Right ventricle myocardium superior (tissue), 1 donor: Measurements from ENCODE around the gene TNFRSF19. TPM values are rescaled to one million over a fixed set of nuclear protein-coding genes. Genes with fewer than 3 reads are reported as not detected.
"Not testable (repeated sequence)": the region's sequence is repeated elsewhere in the genome, so short reads cannot be mapped to it uniquely, and the experiment has no call there.

Experiments
- ATAC-seq: fragments of 200-7000 bp; cut with Tn5 transposase; one replicate; pipeline ENCODE4 v1.9.1; 2020; ENCODE audit warnings: mild to moderate bottlenecking; ENCODE audit not compliant: poor library complexity
- DNase-seq: peaks from one replicate; pipeline ENCODE4 v3.0.0-alpha.2; 2020
- intact Hi-C: fragments of 100-400 bp; cut with DNase I; formaldehyde crosslinking; loops from one replicate; pipeline ENCODE4 v1.11.2; 2022
- total RNA-seq: library from RNA; stranded (reverse); fragmentation: NEBNext Ultra II Directional; extraction: Animal tissue kit (Norgen Biotek cat#: 25700); gene quantifications from one replicate; pipeline ENCODE4 v1.2.1, GENCODE V29; 2021
- donor health status: DM: no; HTN: yes; CAD: no; lungs with severe emphysema.

The TNFRSF19 gene
- total RNA-seq, 1 donor from 2014 or later, result 30.2 TPM

GRCh38 chr13:23670793-23671192 lies 100.6 kb downstream of the TNFRSF19 start:
- ATAC-seq (no peak), DNase-seq (no peak)
- intact Hi-C loops, result no loop called here

- DNase-seq (no peak), ATAC-seq (peak; percentile 23)
- intact Hi-C loops, result no loop called here
Observed at GRCh38 chr13:23671377-23671776, 101.2 kb downstream of the TNFRSF19 start.

GRCh38 chr13:23671897-23672296 lies 101.7 kb downstream of the TNFRSF19 start:
- intact Hi-C loops, result no loop called here
- ATAC-seq (no peak), DNase-seq (no peak)

GRCh38 chr13:23672616-23673015 lies 102.4 kb downstream of the TNFRSF19 start:
- peak; percentile 74 for ATAC-seq
- intact Hi-C loops, result no loop called here
- DNase-seq, result no peak

- ATAC-seq (peak; percentile 68), DNase-seq (no peak)
- intact Hi-C loops, result no loop called here
Observed at GRCh38 chr13:23673354-23673753, 103.1 kb downstream of the TNFRSF19 start.

- no peak for ATAC-seq
- no peak for DNase-seq
Observed at GRCh38 chr13:23673867-23674605, 103.8 kb downstream of the TNFRSF19 start.

GRCh38 chr13:23674795-23675640 lies 104.8 kb downstream of the TNFRSF19 start:
- DNase-seq, result no peak
- intact Hi-C loops, result no loop called here
- no peak for ATAC-seq

More at GRCh38 chr13:23673867-23674605, 103.8 kb downstream of the TNFRSF19 start:
- intact Hi-C loops, result no loop called here

- intact Hi-C loops, DNase-seq: not testable (repeated sequence)
- ATAC-seq, result peak; percentile 6
Observed at GRCh38 chr13:23677679-23678288, 107.6 kb downstream of the TNFRSF19 start.

- intact Hi-C loops, result no loop called here
- no peak for DNase-seq
- ATAC-seq, result no peak
Observed at GRCh38 chr13:23678795-23679194, 108.6 kb downstream of the TNFRSF19 start.

GRCh38 chr13:23679220-23679619 lies 109.0 kb downstream of the TNFRSF19 start:
- intact Hi-C loops, result no loop called here
- ATAC-seq (no peak), DNase-seq (no peak)

- ATAC-seq (peak; percentile 49), DNase-seq (no peak)
- intact Hi-C loops, result no loop called here
Observed at GRCh38 chr13:23680845-23681669, 110.8 kb downstream of the TNFRSF19 start.

- DNase-seq (no peak), ATAC-seq (no peak)
- intact Hi-C loops, result no loop called here
Observed at GRCh38 chr13:23683084-23683483, 112.9 kb downstream of the TNFRSF19 start.

GRCh38 chr13:23684647-23685046 lies 114.4 kb downstream of the TNFRSF19 start:
- intact Hi-C loops, result no loop called here
- DNase-seq (no peak), ATAC-seq (no peak)

- intact Hi-C loops, result no loop called here
- DNase-seq (no peak), ATAC-seq (no peak)
Observed at GRCh38 chr13:23685416-23685815, 115.2 kb downstream of the TNFRSF19 start.

- intact Hi-C loops, result no loop called here
- DNase-seq, result no peak
- ATAC-seq, result no peak
Observed at GRCh38 chr13:23686948-23687347, 116.7 kb downstream of the TNFRSF19 start.

GRCh38 chr13:23687614-23688013 lies 117.4 kb downstream of the TNFRSF19 start:
- DNase-seq, result no peak
- ATAC-seq, result no peak
- intact Hi-C loops, result no loop called here

GRCh38 chr13:23688336-23688735 lies 118.1 kb downstream of the TNFRSF19 start:
- no peak for DNase-seq
- intact Hi-C loops, result no loop called here
- no peak for ATAC-seq

GRCh38 chr13:23690668-23691067 lies 120.5 kb downstream of the TNFRSF19 start:
- no peak for ATAC-seq
- intact Hi-C loops, result no loop called here

GRCh38 chr13:23692816-23693215 lies 122.6 kb downstream of the TNFRSF19 start:
- intact Hi-C loops, result no loop called here
- ATAC-seq (no peak), DNase-seq (no peak)

More at GRCh38 chr13:23690668-23691067, 120.5 kb downstream of the TNFRSF19 start:
- DNase-seq, result no peak
